HCT116 (cell line): Measurements from ENCODE around the gene SAMD14. TPM values are rescaled to one million over a fixed set of nuclear protein-coding genes. Genes with fewer than 3 reads are reported as not detected.

Source experiments
- ATAC-seq: fragments of 200-7000 bp; cut with Tn5 transposase; 2 replicates; pipeline ENCODE4 v1.9.1; 2020; ENCODE audit warnings: mild to moderate bottlenecking, moderate library complexity
- BruUV-seq: library from RNA; stranded (reverse); fragments of 400-500 nt; replicated peaks from 2 replicates; lab custom pipeline; 2021; lab: Mats Ljungman, UMichigan
- CTCF ChIA-PET: fragments of 300-600 bp; sonication (Branson Sonifier 250); formaldehyde crosslinking; loops from one replicate; lab custom pipeline; 2021; ENCODE audit warnings: antibody characterized with exemption; lab: Charles Lee
- POLR2A ChIA-PET: fragments of 300-600, 350-600 bp; sonication (Branson Sonifier 250); formaldehyde crosslinking; loops from one replicate; lab custom pipeline; 2021; ENCODE audit warnings: antibody characterized with exemption; lab: Charles Lee
- RAD21 ChIA-PET, 2 experiments: fragments of 300-600 bp; sonication (Branson Sonifier 250); formaldehyde crosslinking; loops; one replicate each; lab custom pipeline; 2023; ENCODE audit warnings: low total read pairs in 2 of 2; ENCODE audit not compliant: uncharacterized antibody in 2 of 2, unreplicated experiment in 2 of 2, low non-redundant PET in 1 of 2; lab: Charles Lee
- DNase-seq: peaks from one replicate; pipeline ENCODE4 v3.0.0-alpha.2; 2010; ENCODE audit warnings: low read depth, low spot score
- H2AFZ ChIP-seq: fragments of 200-600 bp; shearing (Covaris generic), sonication (generic); 2 replicates; pipeline ENCODE4 v1.6.1; 2017; ENCODE audit warnings: low read depth, mixed run types, mixed read lengths, antibody characterized with exemption, low read length; ENCODE audit not compliant: poor library complexity, severe bottlenecking
- H3K27ac ChIP-seq: 2 replicates; pipeline ENCODE4 v1.5.1; 2012; ENCODE audit warnings: low read depth, low read length
- H3K27me3 ChIP-seq: fragments of 200-600 bp; sonication (generic); 2 replicates; pipeline ENCODE4 v1.6.1; 2016; ENCODE audit warnings: mixed run types, low read length, mixed read lengths; ENCODE audit not compliant: insufficient read depth
- H3K36me3 ChIP-seq, 2 experiments: fragments of 200-500 bp in 1 of 2; fragments of 200-600 bp in 1 of 2; sonication (Bioruptor generic) in 1 of 2; sonication (generic) in 1 of 2; 2 replicates each; pipeline versions ENCODE4 v1.5.1 to v1.6.1; 2014 to 2016; ENCODE audit warnings: low read length in 2 of 2, inconsistent platforms in 1 of 2, mixed read lengths in 1 of 2, mixed run types in 1 of 2; ENCODE audit not compliant: insufficient read depth in 2 of 2, control insufficient read depth in 1 of 2
- H3K4me1 ChIP-seq, 2 experiments: fragments of 200-600 bp in 1 of 2; sonication (generic) in 1 of 2; 2 replicates each; pipeline versions ENCODE4 v1.5.1 to v1.6.1; 2012 to 2017; ENCODE audit warnings: low read length in 2 of 2, inconsistent platforms in 1 of 2, mild to moderate bottlenecking in 1 of 2, mixed read lengths in 1 of 2, mixed run types in 1 of 2, moderate library complexity in 1 of 2; ENCODE audit not compliant: insufficient read depth in 2 of 2, control insufficient read depth in 1 of 2
- H3K4me2 ChIP-seq: fragments of 200-600 bp; sonication (generic); 2 replicates; pipeline ENCODE4 v1.6.1; 2017; ENCODE audit warnings: mixed run types, low read length, mixed read lengths
- H3K4me3 ChIP-seq, 2 experiments: fragments of 200-600 bp in 1 of 2; sonication (generic) in 1 of 2; replicated peaks in 1 of 2; 2 replicates each; pipeline ENCODE4 v1.5.1; 2011 to 2016; ENCODE audit warnings: low read length in 2 of 2, control low read depth in 1 of 2, low read depth in 1 of 2, mild to moderate bottlenecking in 1 of 2, mixed read lengths in 1 of 2, mixed run types in 1 of 2
- H3K79me2 ChIP-seq: fragments of 200-600 bp; sonication (generic); 2 replicates; pipeline ENCODE4 v1.6.1; 2017; ENCODE audit warnings: mild to moderate bottlenecking, mixed run types, low read length, moderate library complexity, mixed read lengths; ENCODE audit not compliant: insufficient read depth
- H3K9ac ChIP-seq: fragments of 200-600 bp; sonication (generic); 2 replicates; pipeline ENCODE4 v1.6.1; 2016; ENCODE audit warnings: low read length, mixed read lengths
- H3K9me2 ChIP-seq: fragments of 200-600 bp; sonication (generic), shearing (Covaris generic); 2 replicates; pipeline ENCODE4 v1.6.1; 2017; ENCODE audit warnings: mixed run types, mild to moderate bottlenecking, moderate library complexity; ENCODE audit not compliant: insufficient read depth
- H3K9me3 ChIP-seq, 2 experiments: fragments of 200-500 bp in 1 of 2; fragments of 200-600 bp in 1 of 2; sonication (Bioruptor generic) in 1 of 2; sonication (generic) in 1 of 2; 2 replicates each; pipeline ENCODE4 v1.6.1; 2014 to 2017; ENCODE audit warnings: low read length in 2 of 2, mixed read lengths in 2 of 2, inconsistent platforms in 1 of 2, low read depth in 1 of 2, mild to moderate bottlenecking in 1 of 2, mixed run types in 1 of 2, moderate library complexity in 1 of 2; ENCODE audit not compliant: control insufficient read depth in 1 of 2, insufficient read depth in 1 of 2
- H4K20me1 ChIP-seq: fragments of 200-600 bp; sonication (generic), shearing (Covaris generic); 2 replicates; pipeline ENCODE4 v1.6.1; 2017; ENCODE audit warnings: mixed run types, mild to moderate bottlenecking, moderate library complexity; ENCODE audit not compliant: insufficient read depth
- ATF3 ChIP-seq: IDR thresholded peaks from 2 replicates; pipeline ENCODE4 v1.6.1; 2012
- EGR1 ChIP-seq: IDR thresholded peaks from 2 replicates; pipeline ENCODE4 v1.6.1; 2012; ENCODE audit warnings: low read depth
- ELF1 ChIP-seq: IDR thresholded peaks from 2 replicates; pipeline ENCODE4 v1.6.1; 2012; ENCODE audit warnings: low read depth, borderline replicate concordance
- EZH2 ChIP-seq: fragments of 200-600 bp; sonication (generic); IDR thresholded peaks from 2 replicates; pipeline ENCODE4 v1.6.1; 2017; ENCODE audit warnings: antibody characterized with exemption, mixed run types
- EZH2phosphoT487 ChIP-seq: fragments of 200-600 bp; IDR thresholded peaks from 2 replicates; pipeline ENCODE4 v1.6.1; 2018; ENCODE audit warnings: antibody characterized with exemption, borderline replicate concordance
- JUND ChIP-seq: IDR thresholded peaks from 2 replicates; pipeline ENCODE4 v1.6.1; 2012
- POLR2A ChIP-seq: IDR thresholded peaks from 2 replicates; pipeline ENCODE4 v1.7.0; 2011; ENCODE audit warnings: borderline replicate concordance; ENCODE audit not compliant: insufficient read depth, insufficient read length; ENCODE audit errors: extremely low read depth
- SIN3A ChIP-seq: IDR thresholded peaks from 2 replicates; pipeline ENCODE4 v1.6.1; 2012; ENCODE audit warnings: low read depth
- ZBTB33 ChIP-seq: IDR thresholded peaks from 2 replicates; pipeline ENCODE4 v1.6.1; 2011; ENCODE audit warnings: mild to moderate bottlenecking, low read length, moderate library complexity; ENCODE audit not compliant: insufficient replicate concordance; ENCODE audit errors: extremely low read depth
- ZNF274 ChIP-seq: fragments of 200-500 bp; sonication (Bioruptor generic); IDR thresholded peaks from 2 replicates; pipeline ENCODE4 v1.6.1; 2014; ENCODE audit warnings: mild to moderate bottlenecking, low read depth, low read length, inconsistent platforms
- intact Hi-C: fragments of 100-400 bp; cut with micrococcal nuclease; formaldehyde crosslinking; loops from 2 replicates; pipeline ENCODE4 v1.10.0; 2022
- total RNA-seq: library from RNA; stranded (reverse); gene quantifications from one replicate; pipeline ENCODE4 v1.2.1, GENCODE V29; 2021; ENCODE audit not compliant: unreplicated experiment

The SAMD14 gene
- total RNA-seq, 1 experiment from 2014 or later = 1.5 TPM

DNA sequence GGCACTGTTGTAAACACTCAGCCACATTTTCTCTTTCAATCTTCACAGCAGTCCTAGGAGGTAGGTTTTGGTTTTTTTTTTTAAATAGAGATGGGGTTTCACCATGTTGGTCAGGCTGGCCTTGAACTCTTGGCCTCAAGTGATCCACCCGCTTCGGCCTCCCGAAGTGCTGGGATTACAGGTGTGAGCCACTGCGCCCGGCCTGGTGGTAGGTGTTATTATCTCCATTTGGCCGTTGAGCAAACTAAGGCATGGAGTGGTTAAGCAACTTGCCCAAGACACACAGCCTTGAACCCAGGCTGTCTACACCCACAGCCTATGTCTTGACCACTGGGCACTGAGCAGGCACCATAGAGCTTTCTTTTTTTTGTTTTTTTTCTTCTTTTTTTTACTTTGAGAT lies 44.5 kb upstream of the SAMD14 start:
- H3K4me1 ChIP-seq = peaks cover 41 to 74% of the 10 kb centered on the region in 2 experiments
- no peak overlapping the region for H2AFZ ChIP-seq
- ChIA-PET POLR2A (no interaction called here), CTCF (interaction anchor here (0.8 to 1.7 kb wide), 3 partner anchors 11 to 25 kb away, joined by 3 to 8 read pairs (median 6); no protein-coding TSS in a partner anchor), RAD21 (no interaction called here)
- intact Hi-C loops = no loop called here
- no peaks in the 10 kb centered on the region for H4K20me1 ChIP-seq
- H3K79me2 ChIP-seq = no peaks in the 10 kb centered on the region
- no peak overlapping the region for H3K27ac ChIP-seq
- TF ChIP-seq ZNF274 (no peak), POLR2A (no peak), ZBTB33 (no peak), EZH2phosphoT487 (no peak), SIN3A (no peak), ELF1 (no peak), JUND (no peak), EZH2 (no peak), EGR1 (no peak), ATF3 (no peak)
- H3K4me2 ChIP-seq = no peak overlapping the region
- DNase-seq (no peak), ATAC-seq (no peak)
- H3K9me3 ChIP-seq = no peaks in the 10 kb centered on the region
- no peaks in the 10 kb centered on the region for H3K36me3 ChIP-seq
- no peak overlapping the region for H3K4me3 ChIP-seq
- H3K27me3 ChIP-seq = no peaks in the 10 kb centered on the region
- H3K9me2 ChIP-seq = no peaks in the 10 kb centered on the region
- no peak overlapping the region for H3K9ac ChIP-seq
- BruUV-seq = no TSS peak
